ENCODE results near the gene SLC35E1.

GRCh38 chr19:16603090-16603489 is 30.9 kb upstream of the SLC35E1 start:
- TF ChIP-seq CTCF (IDR thresholded peaks at IDR 0.05; ENCODE audit: low read depth, low read length, poor library complexity, severe bottlenecking) (no peak), EZH2phosphoT487 (IDR thresholded peaks at IDR 0.05; ENCODE audit: borderline replicate concordance, low read length) (no peak)
